Endothelial cell of umbilical vein (primary cell): ENCODE data around the gene SLC66A2. TPM values are rescaled to one million over a fixed set of nuclear protein-coding genes. Genes with fewer than 3 reads are reported as not detected.

Source experiments
- BruUV-seq: library from RNA; stranded (reverse); fragments of 400-500 nt; replicated peaks from 2 replicates; lab custom pipeline; 2021; lab: Mats Ljungman, UMichigan
- CTCF ChIA-PET: fragments of 300-600, 350-600 bp; sonication (Branson Sonifier 250); formaldehyde crosslinking; loops from one replicate; lab custom pipeline; 2021; ENCODE audit warnings: antibody characterized with exemption, inconsistent platforms; lab: Charles Lee
- POLR2A ChIA-PET: fragments of 300-600, 350-600 bp; sonication (Branson Sonifier 250); formaldehyde crosslinking; loops from one replicate; lab custom pipeline; 2021; ENCODE audit warnings: antibody characterized with exemption, inconsistent platforms; lab: Charles Lee
- DNase-seq: peaks from one replicate; pipeline ENCODE4 v3.0.0-alpha.2; 2011; ENCODE audit warnings: low read depth, low spot score
- FAIRE-seq: peaks from 2 replicates; lab custom pipeline; 2011; peaks lifted over from hg19 to GRCh38; lab: Jason Lieb, UNC
- H2AFZ ChIP-seq: 2 replicates; pipeline ENCODE4 v1.6.0; 2012; ENCODE audit warnings: low read depth, low read length, control low read depth, inconsistent platforms
- H3K27ac ChIP-seq: 2 replicates; pipeline ENCODE4 v1.5.1; 2011; ENCODE audit warnings: low read depth, mild to moderate bottlenecking, control low read depth, low read length, moderate library complexity; ENCODE audit not compliant: insufficient read depth
- H3K27me3 ChIP-seq, 2 experiments: 2 replicates each; pipeline versions ENCODE4 v1.6.0 to v1.6.1; 2011; ENCODE audit warnings: low read length in 2 of 2, mixed read lengths in 1 of 2; ENCODE audit not compliant: control insufficient read depth in 2 of 2, insufficient read depth in 2 of 2
- H3K36me3 ChIP-seq, 2 experiments: 2 replicates in 1 of 2; 3 replicates in 1 of 2; pipeline ENCODE4 v1.5.1; 2011; ENCODE audit warnings: low read length in 2 of 2, mild to moderate bottlenecking in 1 of 2, moderate library complexity in 1 of 2; ENCODE audit not compliant: control insufficient read depth in 2 of 2, insufficient read depth in 2 of 2; ENCODE audit errors: extremely low read depth in 1 of 2
- H3K4me1 ChIP-seq: 3 replicates; pipeline ENCODE4 v1.5.1; 2011; ENCODE audit warnings: mild to moderate bottlenecking, low read length; ENCODE audit not compliant: control insufficient read depth, insufficient read depth; ENCODE audit errors: extremely low read depth
- H3K4me2 ChIP-seq: 2 replicates; pipeline ENCODE4 v1.6.1; 2011; ENCODE audit warnings: low read length, control low read depth, mixed read lengths; ENCODE audit not compliant: insufficient read depth
- H3K4me3 ChIP-seq, 3 experiments: fragments of 200-600 bp in 1 of 3; sonication (generic), shearing (Covaris generic) in 1 of 3; replicated peaks in 1 of 3; 2 replicates each; pipeline ENCODE4 v1.5.1; 2011 to 2016; ENCODE audit warnings: control low read depth in 3 of 3, low read length in 3 of 3, mild to moderate bottlenecking in 2 of 3, inconsistent platforms in 1 of 3, low read depth in 1 of 3, moderate library complexity in 1 of 3; ENCODE audit not compliant: insufficient read depth in 1 of 3
- H3K79me2 ChIP-seq: 2 replicates; pipeline ENCODE4 v1.6.0; 2012; ENCODE audit warnings: low read length, inconsistent platforms; ENCODE audit not compliant: control insufficient read depth, insufficient read depth
- H3K9ac ChIP-seq: replicated peaks from 2 replicates; pipeline ENCODE3; 2011; ENCODE audit warnings: low read length, control low read depth; ENCODE audit not compliant: insufficient read depth; ENCODE audit errors: extremely low read depth
- H3K9me1 ChIP-seq: replicated peaks from 3 replicates; pipeline ENCODE4 v1.6.0; 2011; ENCODE audit warnings: mild to moderate bottlenecking, low read length; ENCODE audit not compliant: control insufficient read depth, insufficient read depth; ENCODE audit errors: extremely low read depth
- H3K9me3 ChIP-seq: replicated peaks from 2 replicates; pipeline ENCODE4 v1.5.1; 2012; ENCODE audit warnings: low read length, inconsistent platforms; ENCODE audit not compliant: control insufficient read depth, insufficient read depth
- H4K20me1 ChIP-seq: replicated peaks from 2 replicates; pipeline ENCODE3; 2011; ENCODE audit warnings: mild to moderate bottlenecking, low read length; ENCODE audit not compliant: control insufficient read depth, insufficient read depth; ENCODE audit errors: extremely low read depth
- CTCF ChIP-seq, 2 donors: IDR thresholded peaks; 1 replicate in 1 of 2; 2 replicates in 1 of 2; pipeline ENCODE4 v1.5.1; 2011; ENCODE audit warnings: low read length in 2 of 2, mild to moderate bottlenecking in 2 of 2, moderate library complexity in 2 of 2, control low read depth in 1 of 2, inconsistent platforms in 1 of 2, low read depth in 1 of 2; ENCODE audit not compliant: insufficient read depth in 1 of 2; ENCODE audit errors: extremely low read depth in 1 of 2
- EZH2 ChIP-seq: IDR thresholded peaks from 2 replicates; pipeline ENCODE4 v1.6.1; 2012; ENCODE audit warnings: borderline replicate concordance, low read depth, mild to moderate bottlenecking, moderate library complexity, low read length, inconsistent platforms; ENCODE audit not compliant: severe bottlenecking
- GATA2 ChIP-seq: IDR thresholded peaks from 2 replicates; pipeline ENCODE4 v1.7.0; 2011; ENCODE audit warnings: low read depth, mild to moderate bottlenecking, moderate library complexity, mixed read lengths, low read length; ENCODE audit not compliant: insufficient read length, insufficient read depth
- JUN ChIP-seq: IDR thresholded peaks from 2 replicates; pipeline ENCODE4 v1.6.1; 2011; ENCODE audit warnings: borderline replicate concordance, low read depth; ENCODE audit not compliant: insufficient read length, insufficient read depth
- MYC ChIP-seq: IDR thresholded peaks from one replicate; pipeline ENCODE4 v1.6.1; 2011; ENCODE audit warnings: mild to moderate bottlenecking, low read depth, low read length
- POLR2A ChIP-seq: IDR thresholded peaks from 2 replicates; pipeline ENCODE4 v1.6.1; 2012; ENCODE audit warnings: low read depth, mild to moderate bottlenecking, control low read depth, low read length
- POLR2AphosphoS5 ChIP-seq: IDR thresholded peaks from 2 replicates; pipeline ENCODE4 v1.6.1; 2012; ENCODE audit warnings: low read depth, mild to moderate bottlenecking, control low read depth, low read length, moderate library complexity; ENCODE audit not compliant: insufficient read depth
- dilution Hi-C: fragments of 300-500 bp; cut with MboI; formaldehyde crosslinking; loops from one replicate; pipeline ENCODE4 v1.15.0; 2019; ENCODE audit warnings: low sequenced_read_pairs; ENCODE audit not compliant: extremely low pct_ligation_motif_present
- intact Hi-C: fragments of 100-400 bp; cut with micrococcal nuclease; formaldehyde crosslinking; loops from one replicate; pipeline ENCODE4 v1.10.0; 2022
- polyA plus RNA-seq, 4 experiments: library from polyadenylated mRNA; depleted of rRNA in 3 of 4; stranded (reverse) in 3 of 4; unstranded in 1 of 4; fragments of >200 nt; gene quantifications; 2 replicates each; pipeline versions ENCODE4 v1.2.1 to v1.2.3, GENCODE V29; 2011 to 2012; ENCODE audit warnings: missing spikeins in 1 of 4
- total RNA-seq: library from RNA; stranded (reverse); gene quantifications from 2 replicates; pipeline ENCODE4 v1.2.3, GENCODE V29; 2021

The SLC66A2 gene
- total and polyA plus RNA-seq, 2 donors (not counting 3 experiments of a cell fraction or from before 2014, with no cell fraction given): 32.5 to 37.1 TPM

- FAIRE-seq (no peak), DNase-seq (no peak)
- Histone ChIP-seq H3K4me3 (no peak overlapping the region), H3K36me3 (no peaks in the 10 kb centered on the region), H3K9ac (no peak overlapping the region), H3K9me1 (no peaks in the 10 kb centered on the region), H3K27me3 (no peaks in the 10 kb centered on the region), H3K9me3 (no peaks in the 10 kb centered on the region), H3K4me1 (peaks cover 5% of the 10 kb centered on the region), H3K27ac (no peak overlapping the region), H3K79me2 (peaks cover 6% of the 10 kb centered on the region), H4K20me1 (no peaks in the 10 kb centered on the region), H3K4me2 (no peak overlapping the region), H2AFZ (no peak overlapping the region)
- CTCF ChIA-PET: no interaction called here
- BruUV-seq: no TSS peak
- POLR2A ChIA-PET: no interaction called here
- dilution Hi-C loops: no loop called here
- no peak for TF ChIP-seq JUN
- no peak for TF ChIP-seq EZH2
- no peak for TF ChIP-seq CTCF (IDR thresholded peaks at IDR 0.05; ENCODE audit: extremely low read depth in 1 of 2, insufficient read depth in 1 of 2, low read depth in 1 of 2, low read length in 2 of 2)
- TF ChIP-seq POLR2AphosphoS5: no peak
- no peak for TF ChIP-seq POLR2A
- TF ChIP-seq GATA2: no peak
- no peak for TF ChIP-seq MYC
- intact Hi-C loops: loop anchor here (5.0 to 10.0 kb wide), 2 partner anchors 159 to 277 kb away; partner anchors contain the start of genes CTDP1 and KCNG2
Observed at GRCh38 chr18:79953971-79954651, 2.7 kb upstream of the SLC66A2 start.
